ENCODE results near the gene RAB20.

RAB20 gene

DNA sequence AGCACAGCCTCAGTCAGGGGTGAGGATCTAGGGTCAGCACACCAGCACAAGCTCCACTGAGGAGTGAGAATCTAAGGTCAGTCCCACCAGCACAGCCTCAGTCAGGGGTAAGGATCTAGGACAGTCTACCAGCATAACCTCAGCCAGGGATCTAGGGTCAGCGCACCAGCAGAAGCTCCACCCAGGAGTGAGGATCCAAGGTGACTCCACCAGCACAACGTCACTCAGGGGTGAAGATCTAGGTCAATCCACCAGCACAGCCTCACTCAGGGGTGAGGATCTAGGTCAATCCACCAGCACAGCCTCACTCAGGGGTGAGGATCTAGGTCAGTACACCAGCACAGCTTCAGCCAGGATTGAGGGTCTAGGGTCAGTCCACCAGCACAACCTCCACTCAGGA is 64.5 kb downstream of the RAB20 start:
- no CpG with 5 or more reads among the region's 2 CpGs for WGBS, 2 donors (ENCODE audit: extremely low coverage in 2 of 2, insufficient read length in 2 of 2, insufficient replicate concordance in 1 of 2)
- peaks cover 54 to 99% of the 10 kb centered on the region in 2 donors for H3K36me3 ChIP-seq (replicated peaks in 1 of 2; ENCODE audit: control insufficient read depth in 2 of 2, insufficient read depth in 2 of 2, low read length in 2 of 2)
- no peak for DNase-seq (ENCODE audit: low spot score)
- H3K27me3 ChIP-seq (ENCODE audit: control insufficient read depth in 3 of 3, insufficient read depth in 3 of 3, low read depth in 1 of 3, low read length in 3 of 3): no peaks in the 10 kb centered on the region
- no peak overlapping the region for H2BK12ac ChIP-seq (ENCODE audit: low read length)
- no peaks in the 10 kb centered on the region for H3K4me1 ChIP-seq (ENCODE audit: control insufficient read depth in 2 of 2, insufficient read depth in 1 of 2, low read depth in 1 of 2, low read length in 2 of 2)
- no peak overlapping the region for H3K4me3 ChIP-seq (ENCODE audit: low read length in 2 of 2)
- H3K18ac ChIP-seq (ENCODE audit: low read length): no peak overlapping the region
- H2BK5ac ChIP-seq (ENCODE audit: low read length): no peak overlapping the region
- H3K4ac ChIP-seq (ENCODE audit: low read length): no peak overlapping the region
- no peak overlapping the region for H4K91ac ChIP-seq (ENCODE audit: low read depth, low read length, poor library complexity)
- H2AFZ ChIP-seq (ENCODE audit: low read length): no peak overlapping the region
- H3K9me3 ChIP-seq (replicated peaks in 1 of 2; ENCODE audit: control insufficient read depth in 2 of 2, insufficient read depth in 1 of 2, low read depth in 1 of 2, low read length in 2 of 2): peaks cover 4 to 9% of the 10 kb centered on the region in 2 donors
- H3K4me2 ChIP-seq (ENCODE audit: insufficient read depth, low read length, poor library complexity, severe bottlenecking): no peak overlapping the region
- no peak overlapping the region for H3K23ac ChIP-seq (ENCODE audit: low read depth, low read length, poor library complexity)
- no peak overlapping the region for H3K14ac ChIP-seq (ENCODE audit: low read length)
- H3K79me1 ChIP-seq (ENCODE audit: low read depth, low read length): no peaks in the 10 kb centered on the region
- no peak overlapping the region for H3K9ac ChIP-seq (ENCODE audit: low read depth, low read length, poor library complexity)
- no peak overlapping the region for H4K8ac ChIP-seq (ENCODE audit: low read depth, low read length)
- no peak overlapping the region for H2AK5ac ChIP-seq (ENCODE audit: low read depth, low read length)
- no peak overlapping the region for H2BK15ac ChIP-seq (ENCODE audit: low read length)
- no peak overlapping the region for H2BK120ac ChIP-seq (ENCODE audit: low read depth, low read length)
- H3K27ac ChIP-seq (replicated peaks; ENCODE audit: low read length): no peak overlapping the region

DNA sequence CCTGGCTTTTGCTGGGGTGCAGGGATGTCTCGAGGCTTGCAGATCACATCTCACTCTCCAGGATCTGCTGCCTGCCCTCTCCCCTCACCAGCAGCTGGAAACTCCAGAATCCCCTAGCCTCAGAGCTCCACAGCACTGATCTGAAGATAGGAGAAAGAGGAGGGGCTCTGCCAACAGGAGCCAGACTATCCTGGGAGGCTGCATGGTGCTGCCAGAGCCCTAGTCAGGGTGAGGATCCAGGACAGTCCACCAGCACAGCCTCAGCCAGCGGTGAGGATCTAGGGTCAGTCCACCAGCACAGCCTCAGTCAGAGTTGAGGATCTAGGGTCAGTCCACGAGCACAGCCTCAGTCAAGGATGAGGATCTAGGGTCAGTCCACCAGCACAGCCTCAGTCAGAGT is 65.2 kb downstream of the RAB20 start:
- H3K27ac ChIP-seq (replicated peaks; ENCODE audit: low read length): no peak overlapping the region
- no peak overlapping the region for H3K4ac ChIP-seq (ENCODE audit: low read length)
- peaks cover 4 to 9% of the 10 kb centered on the region in 2 donors for H3K9me3 ChIP-seq (replicated peaks in 1 of 2; ENCODE audit: control insufficient read depth in 2 of 2, insufficient read depth in 1 of 2, low read depth in 1 of 2, low read length in 2 of 2)
- H2AK5ac ChIP-seq (ENCODE audit: low read depth, low read length): no peak overlapping the region
- H3K36me3 ChIP-seq (replicated peaks in 1 of 2; ENCODE audit: control insufficient read depth in 2 of 2, insufficient read depth in 2 of 2, low read length in 2 of 2): peaks cover 53 to 99% of the 10 kb centered on the region in 2 donors
- no peak overlapping the region for H3K4me2 ChIP-seq (ENCODE audit: insufficient read depth, low read length, poor library complexity, severe bottlenecking)
- H3K18ac ChIP-seq (ENCODE audit: low read length): no peak overlapping the region
- H3K9ac ChIP-seq (ENCODE audit: low read depth, low read length, poor library complexity): no peak overlapping the region
- no peak overlapping the region for H4K91ac ChIP-seq (ENCODE audit: low read depth, low read length, poor library complexity)
- no peak overlapping the region for H3K14ac ChIP-seq (ENCODE audit: low read length)
- no peaks in the 10 kb centered on the region for H3K4me1 ChIP-seq (ENCODE audit: control insufficient read depth in 2 of 2, insufficient read depth in 1 of 2, low read depth in 1 of 2, low read length in 2 of 2)
- H3K4me3 ChIP-seq (ENCODE audit: low read length in 2 of 2): no peak overlapping the region
- H3K79me1 ChIP-seq (ENCODE audit: low read depth, low read length): no peaks in the 10 kb centered on the region
- DNase-seq (ENCODE audit: low spot score): no peak
- H3K27me3 ChIP-seq (ENCODE audit: control insufficient read depth in 3 of 3, insufficient read depth in 3 of 3, low read depth in 1 of 3, low read length in 3 of 3): no peaks in the 10 kb centered on the region
- no peak overlapping the region for H2BK5ac ChIP-seq (ENCODE audit: low read length)
- H3K23ac ChIP-seq (ENCODE audit: low read depth, low read length, poor library complexity): peak overlapping the region; percentile 5
- no peak overlapping the region for H2BK12ac ChIP-seq (ENCODE audit: low read length)
- H2BK120ac ChIP-seq (ENCODE audit: low read depth, low read length): no peak overlapping the region
- no peak overlapping the region for H4K8ac ChIP-seq (ENCODE audit: low read depth, low read length)
- WGBS, 2 donors (ENCODE audit: extremely low coverage in 2 of 2, insufficient read length in 2 of 2, insufficient replicate concordance in 1 of 2): no CpG with 5 or more reads among the region's 3 CpGs
- H2BK15ac ChIP-seq (ENCODE audit: low read length): no peak overlapping the region
- no peak overlapping the region for H2AFZ ChIP-seq (ENCODE audit: low read length)

DNA sequence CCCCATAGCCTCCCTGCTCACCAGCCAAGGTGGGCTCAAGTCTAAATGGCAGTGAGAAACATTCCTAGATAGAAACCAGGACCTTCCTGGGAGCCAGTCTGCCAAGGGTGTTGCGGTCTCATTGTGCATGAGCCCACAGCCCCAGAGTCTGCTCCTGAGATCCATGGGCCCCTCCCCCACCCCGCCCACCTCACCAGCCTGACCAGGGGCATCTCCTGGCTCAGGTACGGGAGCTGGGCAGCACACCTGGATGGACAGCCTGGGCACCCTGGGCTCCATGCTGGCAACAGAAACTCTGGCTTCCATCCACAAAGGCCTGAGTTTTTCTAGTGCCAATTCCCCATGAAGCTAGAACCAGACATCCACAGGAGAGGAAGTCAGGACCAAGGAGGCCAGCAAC is 65.6 kb downstream of the RAB20 start:
- Histone ChIP-seq H4K91ac (ENCODE audit: low read depth, low read length, poor library complexity) (no peak overlapping the region), H3K14ac (ENCODE audit: low read length) (no peak overlapping the region), H2AFZ (ENCODE audit: low read length) (no peak overlapping the region), H3K4me2 (ENCODE audit: insufficient read depth, low read length, poor library complexity, severe bottlenecking) (no peak overlapping the region), H4K8ac (ENCODE audit: low read depth, low read length) (no peak overlapping the region), H3K4ac (ENCODE audit: low read length) (no peak overlapping the region), H3K18ac (ENCODE audit: low read length) (no peak overlapping the region), H2BK120ac (ENCODE audit: low read depth, low read length) (no peak overlapping the region), H3K4me3 (ENCODE audit: low read length in 2 of 2) (no peak overlapping the region), H3K4me1 (ENCODE audit: control insufficient read depth in 2 of 2, insufficient read depth in 1 of 2, low read depth in 1 of 2, low read length in 2 of 2) (no peaks in the 10 kb centered on the region), H2BK5ac (ENCODE audit: low read length) (no peak overlapping the region), H3K9ac (ENCODE audit: low read depth, low read length, poor library complexity) (no peak overlapping the region), H3K23ac (ENCODE audit: low read depth, low read length, poor library complexity) (no peak overlapping the region), H3K9me3 (replicated peaks in 1 of 2; ENCODE audit: control insufficient read depth in 2 of 2, insufficient read depth in 1 of 2, low read depth in 1 of 2, low read length in 2 of 2) (peaks cover 4 to 9% of the 10 kb centered on the region in 2 donors), H3K36me3 (replicated peaks in 1 of 2; ENCODE audit: control insufficient read depth in 2 of 2, insufficient read depth in 2 of 2, low read length in 2 of 2) (peaks cover 57 to 99% of the 10 kb centered on the region in 2 donors), H3K79me1 (ENCODE audit: low read depth, low read length) (no peaks in the 10 kb centered on the region), H2BK15ac (ENCODE audit: low read length) (no peak overlapping the region), H2AK5ac (ENCODE audit: low read depth, low read length) (no peak overlapping the region), H3K27me3 (ENCODE audit: control insufficient read depth in 3 of 3, insufficient read depth in 3 of 3, low read depth in 1 of 3, low read length in 3 of 3) (no peaks in the 10 kb centered on the region), H2BK12ac (ENCODE audit: low read length) (no peak overlapping the region), H3K27ac (replicated peaks; ENCODE audit: low read length) (no peak overlapping the region)
- no peak for DNase-seq (ENCODE audit: low spot score)
- WGBS, 2 donors (ENCODE audit: extremely low coverage in 2 of 2, insufficient read length in 2 of 2, insufficient replicate concordance in 1 of 2): no CpG with 5 or more reads among the region's 3 CpGs

DNA sequence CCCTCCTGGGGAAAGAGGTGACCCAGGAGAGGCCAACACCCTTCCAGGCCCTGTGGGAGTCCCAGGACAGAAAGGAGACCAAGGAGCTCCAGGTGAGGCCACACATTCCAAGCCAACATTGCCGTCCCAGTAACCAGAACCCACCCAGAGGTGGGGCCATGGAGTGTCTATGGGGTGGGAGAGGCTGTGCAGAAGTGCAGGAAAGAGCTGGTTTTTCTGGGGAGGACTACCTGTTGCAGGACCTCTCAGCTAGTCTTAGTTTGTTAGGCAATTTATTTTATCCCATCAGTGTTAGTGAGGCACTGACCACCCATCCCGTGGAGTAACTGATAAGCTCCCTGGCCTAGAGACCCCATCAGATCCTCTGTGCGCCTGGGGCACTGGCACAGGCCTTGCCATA is 66.1 kb downstream of the RAB20 start:
- Histone ChIP-seq H2AK5ac (ENCODE audit: low read depth, low read length) (no peak overlapping the region), H3K4me2 (ENCODE audit: insufficient read depth, low read length, poor library complexity, severe bottlenecking) (no peak overlapping the region), H3K27ac (replicated peaks; ENCODE audit: low read length) (no peak overlapping the region), H2BK5ac (ENCODE audit: low read length) (no peak overlapping the region), H2AFZ (ENCODE audit: low read length) (no peak overlapping the region), H3K23ac (ENCODE audit: low read depth, low read length, poor library complexity) (no peak overlapping the region), H3K14ac (ENCODE audit: low read length) (no peak overlapping the region), H3K27me3 (ENCODE audit: control insufficient read depth in 3 of 3, insufficient read depth in 3 of 3, low read depth in 1 of 3, low read length in 3 of 3) (no peaks in the 10 kb centered on the region), H3K79me1 (ENCODE audit: low read depth, low read length) (no peaks in the 10 kb centered on the region), H2BK15ac (ENCODE audit: low read length) (no peak overlapping the region), H4K91ac (ENCODE audit: low read depth, low read length, poor library complexity) (no peak overlapping the region), H3K36me3 (replicated peaks in 1 of 2; ENCODE audit: control insufficient read depth in 2 of 2, insufficient read depth in 2 of 2, low read length in 2 of 2) (peaks cover 56 to 99% of the 10 kb centered on the region in 2 donors), H3K18ac (ENCODE audit: low read length) (no peak overlapping the region), H4K8ac (ENCODE audit: low read depth, low read length) (no peak overlapping the region), H3K4me1 (ENCODE audit: control insufficient read depth in 2 of 2, insufficient read depth in 1 of 2, low read depth in 1 of 2, low read length in 2 of 2) (no peaks in the 10 kb centered on the region), H3K9me3 (replicated peaks in 1 of 2; ENCODE audit: control insufficient read depth in 2 of 2, insufficient read depth in 1 of 2, low read depth in 1 of 2, low read length in 2 of 2) (peaks cover 4 to 9% of the 10 kb centered on the region in 2 donors), H3K4ac (ENCODE audit: low read length) (no peak overlapping the region), H3K9ac (ENCODE audit: low read depth, low read length, poor library complexity) (no peak overlapping the region), H2BK120ac (ENCODE audit: low read depth, low read length) (no peak overlapping the region), H3K4me3 (ENCODE audit: low read length in 2 of 2) (no peak overlapping the region), H2BK12ac (ENCODE audit: low read length) (no peak overlapping the region)
- no CpG with 5 or more reads among the region's 3 CpGs for WGBS, 2 donors (ENCODE audit: extremely low coverage in 2 of 2, insufficient read length in 2 of 2, insufficient replicate concordance in 1 of 2)
- no peak for DNase-seq (ENCODE audit: low spot score)
